ENCODE measurements around the gene C10orf62.
"Not testable (repeated sequence)": the region's sequence is repeated elsewhere in the genome, so short reads cannot be mapped to it uniquely, and the experiment has no call there.

The C10orf62 gene

GRCh38 chr10:97589479-97589878, at the start of gene C10orf62:
C10orf62 (plus strand) TSS chr10:97589721; CDS start chr10:97589898, 177 bp downstream.
- no peak for DNase-seq

- DNase-seq = no peak
Measured at GRCh38 chr10:97540669-97541500, 48.6 kb upstream of the C10orf62 start.

- DNase-seq = no peak
Measured at GRCh38 chr10:97542169-97543024, 47.1 kb upstream of the C10orf62 start.

GRCh38 chr10:97543025-97543546, 46.4 kb upstream of the C10orf62 start:
- peak; percentile 60 to 76 for DNase-seq

GRCh38 chr10:97546456-97547270, 42.9 kb upstream of the C10orf62 start:
- no peak for DNase-seq

GRCh38 chr10:97547271-97547600, 42.3 kb upstream of the C10orf62 start:
- no peak for DNase-seq

GRCh38 chr10:97547962-97548361, 41.6 kb upstream of the C10orf62 start:
- no peak for DNase-seq

- DNase-seq = no peak
Measured at GRCh38 chr10:97548828-97549455, 40.6 kb upstream of the C10orf62 start.

- no peak for DNase-seq
Measured at GRCh38 chr10:97549587-97550322, 39.8 kb upstream of the C10orf62 start.

GRCh38 chr10:97550336-97551149, 39.0 kb upstream of the C10orf62 start:
- DNase-seq = no peak

- no peak for DNase-seq
Measured at GRCh38 chr10:97551271-97551670, 38.2 kb upstream of the C10orf62 start.

- peak; percentile 28 to 47 for DNase-seq
Measured at GRCh38 chr10:97553575-97554031, 35.9 kb upstream of the C10orf62 start.

- not testable (repeated sequence) for DNase-seq
Measured at GRCh38 chr10:97554336-97554735, 35.2 kb upstream of the C10orf62 start.

GRCh38 chr10:97555541-97555940, 34.0 kb upstream of the C10orf62 start:
- DNase-seq = not testable (repeated sequence)

GRCh38 chr10:97560731-97561381, 28.7 kb upstream of the C10orf62 start:
- not testable (repeated sequence) for DNase-seq

GRCh38 chr10:97561386-97562077, 28.0 kb upstream of the C10orf62 start:
- DNase-seq = not testable (repeated sequence)

- not testable (repeated sequence) for DNase-seq
Measured at GRCh38 chr10:97562329-97562728, 27.2 kb upstream of the C10orf62 start.

GRCh38 chr10:97563337-97563736, 26.2 kb upstream of the C10orf62 start:
- DNase-seq = no peak

GRCh38 chr10:97564776-97565175, 24.7 kb upstream of the C10orf62 start:
- no peak for DNase-seq
